ENCODE measurements around the gene KAZN.

GRCh38 chr1:14549897-14550620 is 48.4 kb upstream of the KAZN start:
- no peak for TF ChIP-seq POLR2AphosphoS5 (IDR thresholded peaks at IDR 0.05)
- no peak for TF ChIP-seq POLR2A (IDR thresholded peaks at IDR 0.05)
- TF ChIP-seq EP300 (IDR thresholded peaks at IDR 0.05): no peak
